Measurements from ENCODE around the gene ADGRF1.

- TF ChIP-seq, protein P1, sequence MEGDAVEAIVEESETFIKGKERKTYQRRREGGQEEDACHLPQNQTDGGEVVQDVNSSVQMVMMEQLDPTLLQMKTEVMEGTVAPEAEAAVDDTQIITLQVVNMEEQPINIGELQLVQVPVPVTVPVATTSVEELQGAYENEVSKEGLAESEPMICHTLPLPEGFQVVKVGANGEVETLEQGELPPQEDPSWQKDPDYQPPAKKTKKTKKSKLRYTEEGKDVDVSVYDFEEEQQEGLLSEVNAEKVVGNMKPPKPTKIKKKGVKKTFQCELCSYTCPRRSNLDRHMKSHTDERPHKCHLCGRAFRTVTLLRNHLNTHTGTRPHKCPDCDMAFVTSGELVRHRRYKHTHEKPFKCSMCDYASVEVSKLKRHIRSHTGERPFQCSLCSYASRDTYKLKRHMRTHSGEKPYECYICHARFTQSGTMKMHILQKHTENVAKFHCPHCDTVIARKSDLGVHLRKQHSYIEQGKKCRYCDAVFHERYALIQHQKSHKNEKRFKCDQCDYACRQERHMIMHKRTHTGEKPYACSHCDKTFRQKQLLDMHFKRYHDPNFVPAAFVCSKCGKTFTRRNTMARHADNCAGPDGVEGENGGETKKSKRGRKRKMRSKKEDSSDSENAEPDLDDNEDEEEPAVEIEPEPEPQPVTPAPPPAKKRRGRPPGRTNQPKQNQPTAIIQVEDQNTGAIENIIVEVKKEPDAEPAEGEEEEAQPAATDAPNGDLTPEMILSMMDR (conservative IDR thresholded peaks at IDR 0.05; ENCODE audit: low read length), result no peak
- TF ChIP-seq EZH2phosphoT487 (IDR thresholded peaks at IDR 0.05; ENCODE audit: borderline replicate concordance), result no peak
These were observed 69.1 kb downstream of the ADGRF1 start for GRCh38 chr6:46973029-46973428.

Data from Loucy (cell line).